ENCODE measurements around the gene NPLOC4. TPM values are rescaled to one million over a fixed set of nuclear protein-coding genes. Genes with fewer than 3 reads are reported as not detected.
A peak's percentile ranks its signal among the peaks of the same experiment; 100 is the strongest.

The NPLOC4 gene
- total and polyA plus RNA-seq, 2 donors (not counting 1 experiment from before 2014, with no cell fraction given) = 51.0 to 62.5 TPM

DNA sequence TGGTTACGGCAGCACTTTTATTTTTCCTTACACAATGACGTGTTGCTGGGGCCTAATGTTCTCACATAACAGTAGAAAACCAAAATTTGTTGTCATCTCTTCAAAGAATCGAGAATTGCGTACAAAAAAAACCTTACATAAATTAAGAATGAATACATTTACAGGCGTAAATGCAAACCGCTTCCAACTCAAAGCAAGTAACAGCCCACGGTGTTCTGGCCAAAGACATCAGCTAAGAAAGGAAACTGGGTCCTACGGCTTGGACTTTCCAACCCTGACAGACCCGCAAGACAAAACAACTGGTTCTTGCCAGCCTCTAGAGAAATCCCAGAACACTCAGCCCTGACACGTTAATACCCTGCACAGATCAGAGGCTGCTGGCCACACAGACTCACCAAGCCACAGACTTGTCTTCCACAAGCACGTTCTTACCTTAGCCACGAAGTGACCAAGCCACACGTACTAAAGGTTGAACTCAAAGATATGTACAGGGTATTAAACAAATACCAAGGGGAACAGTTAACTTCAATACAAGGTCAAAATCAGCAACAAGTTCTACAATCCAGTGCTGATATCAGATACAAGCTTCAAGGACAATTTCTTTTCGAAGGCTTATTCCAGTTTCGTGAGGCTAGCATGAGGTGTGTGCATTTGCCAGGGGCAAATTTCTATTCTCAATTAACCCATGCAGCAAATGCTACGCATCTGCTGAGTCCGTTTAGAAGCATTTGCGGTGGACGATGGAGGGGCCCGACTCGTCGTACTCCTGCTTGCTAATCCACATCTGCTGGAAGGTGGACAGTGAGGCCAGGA is 126.7 kb downstream of the NPLOC4 start:
- peaks cover 6% of the 10 kb centered on the region for H4K20me1 ChIP-seq (ENCODE audit: control insufficient read depth, extremely low read depth, insufficient read depth, low read length)
- H3K4me2 ChIP-seq (ENCODE audit: extremely low read depth, insufficient read depth, low read length) = peak overlapping the region; percentile 79
- DNase-seq (ENCODE audit: low read depth in 2 of 2) = no peak
- H3K4me1 ChIP-seq (ENCODE audit: control insufficient read depth, extremely low read depth, insufficient read depth, low read length) = no peaks in the 10 kb centered on the region
- no peaks in the 10 kb centered on the region for H3K9me3 ChIP-seq (ENCODE audit: control insufficient read depth, insufficient read depth, low read depth, low read length)
- H2AFZ ChIP-seq (ENCODE audit: low read length) = no peak overlapping the region
- H3K9ac ChIP-seq (ENCODE audit: insufficient read depth, low read length) = peak overlapping the region; percentile 82
- TF ChIP-seq EZH2 (IDR thresholded peaks at IDR 0.05; ENCODE audit: low read length, missing control alignments) = no peak
- TF ChIP-seq, protein P1, sequence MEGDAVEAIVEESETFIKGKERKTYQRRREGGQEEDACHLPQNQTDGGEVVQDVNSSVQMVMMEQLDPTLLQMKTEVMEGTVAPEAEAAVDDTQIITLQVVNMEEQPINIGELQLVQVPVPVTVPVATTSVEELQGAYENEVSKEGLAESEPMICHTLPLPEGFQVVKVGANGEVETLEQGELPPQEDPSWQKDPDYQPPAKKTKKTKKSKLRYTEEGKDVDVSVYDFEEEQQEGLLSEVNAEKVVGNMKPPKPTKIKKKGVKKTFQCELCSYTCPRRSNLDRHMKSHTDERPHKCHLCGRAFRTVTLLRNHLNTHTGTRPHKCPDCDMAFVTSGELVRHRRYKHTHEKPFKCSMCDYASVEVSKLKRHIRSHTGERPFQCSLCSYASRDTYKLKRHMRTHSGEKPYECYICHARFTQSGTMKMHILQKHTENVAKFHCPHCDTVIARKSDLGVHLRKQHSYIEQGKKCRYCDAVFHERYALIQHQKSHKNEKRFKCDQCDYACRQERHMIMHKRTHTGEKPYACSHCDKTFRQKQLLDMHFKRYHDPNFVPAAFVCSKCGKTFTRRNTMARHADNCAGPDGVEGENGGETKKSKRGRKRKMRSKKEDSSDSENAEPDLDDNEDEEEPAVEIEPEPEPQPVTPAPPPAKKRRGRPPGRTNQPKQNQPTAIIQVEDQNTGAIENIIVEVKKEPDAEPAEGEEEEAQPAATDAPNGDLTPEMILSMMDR (conservative IDR thresholded peaks at IDR 0.05 in 1 of 2, IDR thresholded peaks at IDR 0.05 in 1 of 2; ENCODE audit: low read depth in 1 of 2, low read length in 2 of 2) = no peak
- H3K4me3 ChIP-seq (replicated peaks in 1 of 4; ENCODE audit: control extremely low read depth in 1 of 4, insufficient read depth in 1 of 4, low read depth in 3 of 4, low read length in 4 of 4) = peak overlapping the region; percentile 86 to 100 (median 94)
- H3K36me3 ChIP-seq (ENCODE audit: control insufficient read depth, insufficient read depth, low read length) = peaks cover 30% of the 10 kb centered on the region
- H3K79me2 ChIP-seq (ENCODE audit: control insufficient read depth, insufficient read depth, low read length) = peaks cover 39% of the 10 kb centered on the region
- peak overlapping the region; percentile 86 for H3K27ac ChIP-seq (ENCODE audit: insufficient read depth, low read length)
- H3K27me3 ChIP-seq (ENCODE audit: control insufficient read depth, insufficient read depth, low read length) = no peaks in the 10 kb centered on the region

DNA sequence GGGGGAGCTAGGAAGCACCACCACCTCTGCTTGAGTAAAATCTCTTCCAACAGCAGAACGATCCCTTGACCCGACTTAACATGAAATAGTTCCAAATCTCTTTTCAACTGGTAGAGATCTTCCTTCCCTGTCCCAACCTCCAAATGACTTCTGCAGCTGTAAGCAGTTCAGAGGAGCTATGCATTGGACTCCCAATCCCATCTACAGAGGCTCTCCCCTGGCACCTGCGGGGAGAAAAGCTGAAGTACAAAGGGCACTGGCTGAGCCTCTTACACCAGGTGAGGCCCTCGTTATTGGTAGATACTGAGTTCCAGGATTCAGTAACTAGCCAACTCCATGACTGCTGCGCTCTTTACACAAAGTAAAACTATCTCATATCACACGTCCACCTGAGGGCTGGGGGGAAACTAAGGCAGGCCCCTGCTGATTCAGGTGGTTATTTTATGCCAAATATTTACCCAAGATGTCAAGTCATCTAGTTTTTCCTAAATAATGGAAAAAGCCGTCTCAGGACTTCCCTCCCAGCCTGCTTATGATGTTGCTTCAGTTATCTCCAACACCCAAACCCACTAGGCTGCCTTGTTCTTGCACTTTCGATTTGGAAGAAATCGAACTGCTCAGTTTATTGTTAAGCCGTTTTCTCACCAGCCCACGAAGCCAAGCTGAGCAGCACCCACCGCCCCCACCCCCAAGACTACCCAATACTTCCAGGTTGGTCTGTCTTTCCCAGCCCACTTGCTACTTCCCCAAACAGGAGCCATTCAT is 127.5 kb downstream of the NPLOC4 start:
- Histone ChIP-seq H3K4me1 (ENCODE audit: control insufficient read depth, extremely low read depth, insufficient read depth, low read length) (no peaks in the 10 kb centered on the region), H3K4me3 (replicated peaks in 1 of 4; ENCODE audit: control extremely low read depth in 1 of 4, insufficient read depth in 1 of 4, low read depth in 3 of 4, low read length in 4 of 4) (peak overlapping the region; percentile 86 to 100 (median 94)), H3K79me2 (ENCODE audit: control insufficient read depth, insufficient read depth, low read length) (peaks cover 38% of the 10 kb centered on the region), H3K27ac (ENCODE audit: insufficient read depth, low read length) (peak overlapping the region; percentile 3), H3K27me3 (ENCODE audit: control insufficient read depth, insufficient read depth, low read length) (no peaks in the 10 kb centered on the region), H3K9me3 (ENCODE audit: control insufficient read depth, insufficient read depth, low read depth, low read length) (no peaks in the 10 kb centered on the region), H3K9ac (ENCODE audit: insufficient read depth, low read length) (no peak overlapping the region), H2AFZ (ENCODE audit: low read length) (no peak overlapping the region), H4K20me1 (ENCODE audit: control insufficient read depth, extremely low read depth, insufficient read depth, low read length) (peaks cover 6% of the 10 kb centered on the region), H3K36me3 (ENCODE audit: control insufficient read depth, insufficient read depth, low read length) (peaks cover 30% of the 10 kb centered on the region), H3K4me2 (ENCODE audit: extremely low read depth, insufficient read depth, low read length) (peak overlapping the region; percentile 60)
- peak in 1 of 2 donors; percentile 35 for DNase-seq (ENCODE audit: low read depth in 2 of 2)
- TF ChIP-seq EZH2 (IDR thresholded peaks at IDR 0.05; ENCODE audit: low read length, missing control alignments) = no peak
- TF ChIP-seq, protein P1 (conservative IDR thresholded peaks at IDR 0.05 in 1 of 2, IDR thresholded peaks at IDR 0.05 in 1 of 2; ENCODE audit: low read depth in 1 of 2, low read length in 2 of 2) = no peak

DNA sequence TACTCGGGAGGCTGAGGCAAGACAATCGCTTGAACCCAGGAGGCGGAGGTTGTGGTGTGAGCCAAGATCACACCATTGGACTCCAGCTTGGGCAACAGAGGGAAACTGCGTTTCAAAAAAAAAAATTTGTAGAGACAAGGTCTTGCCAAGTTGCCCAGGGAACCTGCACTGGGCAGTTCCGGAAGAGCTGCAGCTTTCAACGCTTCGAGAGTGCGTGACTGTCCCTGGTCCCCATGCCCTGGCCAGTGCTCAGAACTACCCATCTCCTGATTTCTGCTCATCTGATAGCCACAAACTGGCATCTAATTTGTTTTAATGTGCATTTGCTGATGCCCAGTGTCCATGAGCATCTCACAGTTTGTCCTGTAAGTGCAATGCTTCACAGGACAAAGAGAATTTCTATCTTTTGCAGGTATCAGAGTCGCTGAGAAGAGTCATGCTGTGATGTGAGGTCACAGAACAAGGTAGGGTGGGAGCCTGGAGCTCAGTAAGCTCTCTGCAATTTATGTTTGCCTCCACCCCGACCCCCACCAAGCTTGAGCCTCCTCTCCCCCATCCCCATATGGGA is 128.2 kb downstream of the NPLOC4 start:
- Histone ChIP-seq H4K20me1 (ENCODE audit: control insufficient read depth, extremely low read depth, insufficient read depth, low read length) (peaks cover 6% of the 10 kb centered on the region), H3K4me1 (ENCODE audit: control insufficient read depth, extremely low read depth, insufficient read depth, low read length) (no peaks in the 10 kb centered on the region), H2AFZ (ENCODE audit: low read length) (no peak overlapping the region), H3K79me2 (ENCODE audit: control insufficient read depth, insufficient read depth, low read length) (peaks cover 38% of the 10 kb centered on the region), H3K27ac (ENCODE audit: insufficient read depth, low read length) (no peak overlapping the region), H3K36me3 (ENCODE audit: control insufficient read depth, insufficient read depth, low read length) (peaks cover 30% of the 10 kb centered on the region), H3K4me3 (replicated peaks in 1 of 4; ENCODE audit: control extremely low read depth in 1 of 4, insufficient read depth in 1 of 4, low read depth in 3 of 4, low read length in 4 of 4) (peak overlapping the region; percentile 86 to 100 (median 94)), H3K4me2 (ENCODE audit: extremely low read depth, insufficient read depth, low read length) (peak overlapping the region; percentile 60), H3K9me3 (ENCODE audit: control insufficient read depth, insufficient read depth, low read depth, low read length) (no peaks in the 10 kb centered on the region), H3K27me3 (ENCODE audit: control insufficient read depth, insufficient read depth, low read length) (no peaks in the 10 kb centered on the region), H3K9ac (ENCODE audit: insufficient read depth, low read length) (no peak overlapping the region)
- peak; percentile 58 to 60 for DNase-seq (ENCODE audit: low read depth in 2 of 2)
- TF ChIP-seq, protein P1 (conservative IDR thresholded peaks at IDR 0.05 in 1 of 2, IDR thresholded peaks at IDR 0.05 in 1 of 2; ENCODE audit: low read depth in 1 of 2, low read length in 2 of 2) = no peak
- no peak for TF ChIP-seq EZH2 (IDR thresholded peaks at IDR 0.05; ENCODE audit: low read length, missing control alignments)

All from fibroblast of lung (primary cell).